ENCODE measurements around the gene SERPINA4. TPM values are rescaled to one million over a fixed set of nuclear protein-coding genes. Genes with fewer than 3 reads are reported as not detected.

SERPINA4 gene
- total and polyA plus RNA-seq, 2 of the 8 experiments (the other 6 are each of a cell fraction or from before 2014, with no cell fraction given), result not detected

DNA sequence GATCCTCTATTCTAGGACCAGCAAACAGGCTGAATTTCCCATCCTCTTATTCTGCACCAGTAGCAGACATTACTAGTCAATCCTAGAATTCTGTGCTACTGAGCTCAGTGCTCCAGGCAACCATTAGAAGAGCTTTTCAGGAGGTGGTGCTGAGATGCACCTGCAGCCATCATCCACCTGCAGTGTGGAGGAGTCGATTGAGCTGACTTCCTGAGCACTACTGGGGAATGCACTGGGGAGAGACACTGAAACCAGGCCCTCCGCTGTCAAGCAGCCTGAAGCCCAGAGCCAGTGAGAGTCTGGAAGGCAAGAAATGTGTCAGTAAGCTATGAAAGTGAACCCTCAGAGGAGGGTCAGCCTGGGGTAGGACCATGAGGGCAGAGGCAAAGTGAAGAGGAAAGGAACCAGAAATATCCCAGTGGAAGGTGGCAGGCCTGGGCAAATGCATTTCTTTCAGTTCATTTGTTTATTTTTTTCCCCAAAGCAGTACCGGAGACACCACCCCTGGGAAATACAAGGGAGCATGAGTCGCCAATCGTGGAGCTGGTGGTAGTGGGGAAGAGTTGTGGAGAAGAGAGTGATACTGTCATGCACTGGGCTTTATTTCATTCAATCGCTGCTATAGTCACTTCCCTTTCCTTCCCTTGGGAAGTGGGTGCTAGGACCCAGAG, 23.0 kb upstream of the SERPINA4 start (continued):
- TF ChIP-seq, protein P1, sequence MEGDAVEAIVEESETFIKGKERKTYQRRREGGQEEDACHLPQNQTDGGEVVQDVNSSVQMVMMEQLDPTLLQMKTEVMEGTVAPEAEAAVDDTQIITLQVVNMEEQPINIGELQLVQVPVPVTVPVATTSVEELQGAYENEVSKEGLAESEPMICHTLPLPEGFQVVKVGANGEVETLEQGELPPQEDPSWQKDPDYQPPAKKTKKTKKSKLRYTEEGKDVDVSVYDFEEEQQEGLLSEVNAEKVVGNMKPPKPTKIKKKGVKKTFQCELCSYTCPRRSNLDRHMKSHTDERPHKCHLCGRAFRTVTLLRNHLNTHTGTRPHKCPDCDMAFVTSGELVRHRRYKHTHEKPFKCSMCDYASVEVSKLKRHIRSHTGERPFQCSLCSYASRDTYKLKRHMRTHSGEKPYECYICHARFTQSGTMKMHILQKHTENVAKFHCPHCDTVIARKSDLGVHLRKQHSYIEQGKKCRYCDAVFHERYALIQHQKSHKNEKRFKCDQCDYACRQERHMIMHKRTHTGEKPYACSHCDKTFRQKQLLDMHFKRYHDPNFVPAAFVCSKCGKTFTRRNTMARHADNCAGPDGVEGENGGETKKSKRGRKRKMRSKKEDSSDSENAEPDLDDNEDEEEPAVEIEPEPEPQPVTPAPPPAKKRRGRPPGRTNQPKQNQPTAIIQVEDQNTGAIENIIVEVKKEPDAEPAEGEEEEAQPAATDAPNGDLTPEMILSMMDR (IDR thresholded peaks at IDR 0.05; ENCODE audit: control extremely low read depth in 1 of 3, insufficient read depth in 1 of 3, low read depth in 1 of 3, low read length in 3 of 3), result no peak
- TF ChIP-seq TAF7 (optimal IDR thresholded peaks at IDR 0.05; ENCODE audit: borderline replicate concordance, low read depth, low read length) (no peak), CHD1 (IDR thresholded peaks at IDR 0.05; ENCODE audit: low read depth, low read length) (no peak)

All from H1 (cell line).